ENCODE results near the gene DOCK8.

Gene DOCK8

DNA sequence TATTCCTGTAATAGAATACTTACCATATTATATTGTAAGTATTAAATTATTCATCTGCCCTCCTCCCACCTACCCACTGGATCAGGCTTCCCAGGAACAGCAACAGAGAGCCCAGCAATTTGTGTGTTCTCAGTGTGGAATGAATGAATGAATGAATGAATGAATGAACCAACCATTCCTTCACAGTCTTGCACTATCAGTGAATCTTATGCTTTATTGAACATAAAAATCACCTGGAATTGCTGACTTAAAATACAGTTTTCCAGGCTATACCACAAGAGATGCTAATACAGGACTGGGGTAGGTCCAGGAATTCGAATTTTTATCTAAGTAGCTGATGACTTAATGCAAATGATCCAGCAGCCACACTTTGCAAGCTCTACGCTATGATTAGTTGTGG lies 51.6 kb downstream of the DOCK8 start:
- TF ChIP-seq, protein P1, sequence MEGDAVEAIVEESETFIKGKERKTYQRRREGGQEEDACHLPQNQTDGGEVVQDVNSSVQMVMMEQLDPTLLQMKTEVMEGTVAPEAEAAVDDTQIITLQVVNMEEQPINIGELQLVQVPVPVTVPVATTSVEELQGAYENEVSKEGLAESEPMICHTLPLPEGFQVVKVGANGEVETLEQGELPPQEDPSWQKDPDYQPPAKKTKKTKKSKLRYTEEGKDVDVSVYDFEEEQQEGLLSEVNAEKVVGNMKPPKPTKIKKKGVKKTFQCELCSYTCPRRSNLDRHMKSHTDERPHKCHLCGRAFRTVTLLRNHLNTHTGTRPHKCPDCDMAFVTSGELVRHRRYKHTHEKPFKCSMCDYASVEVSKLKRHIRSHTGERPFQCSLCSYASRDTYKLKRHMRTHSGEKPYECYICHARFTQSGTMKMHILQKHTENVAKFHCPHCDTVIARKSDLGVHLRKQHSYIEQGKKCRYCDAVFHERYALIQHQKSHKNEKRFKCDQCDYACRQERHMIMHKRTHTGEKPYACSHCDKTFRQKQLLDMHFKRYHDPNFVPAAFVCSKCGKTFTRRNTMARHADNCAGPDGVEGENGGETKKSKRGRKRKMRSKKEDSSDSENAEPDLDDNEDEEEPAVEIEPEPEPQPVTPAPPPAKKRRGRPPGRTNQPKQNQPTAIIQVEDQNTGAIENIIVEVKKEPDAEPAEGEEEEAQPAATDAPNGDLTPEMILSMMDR (IDR thresholded peaks at IDR 0.05; ENCODE audit: low read depth, low read length) = no peak
- no peak overlapping the region for H3K4me3 ChIP-seq (ENCODE audit: low read depth, low read length)

- H3K4me3 ChIP-seq (ENCODE audit: low read depth, low read length) = no peak overlapping the region
- TF ChIP-seq, protein P1 (IDR thresholded peaks at IDR 0.05; ENCODE audit: low read depth, low read length) = no peak
Measured at GRCh38 chr9:268616-269015, 54.0 kb downstream of the DOCK8 start.

DNA sequence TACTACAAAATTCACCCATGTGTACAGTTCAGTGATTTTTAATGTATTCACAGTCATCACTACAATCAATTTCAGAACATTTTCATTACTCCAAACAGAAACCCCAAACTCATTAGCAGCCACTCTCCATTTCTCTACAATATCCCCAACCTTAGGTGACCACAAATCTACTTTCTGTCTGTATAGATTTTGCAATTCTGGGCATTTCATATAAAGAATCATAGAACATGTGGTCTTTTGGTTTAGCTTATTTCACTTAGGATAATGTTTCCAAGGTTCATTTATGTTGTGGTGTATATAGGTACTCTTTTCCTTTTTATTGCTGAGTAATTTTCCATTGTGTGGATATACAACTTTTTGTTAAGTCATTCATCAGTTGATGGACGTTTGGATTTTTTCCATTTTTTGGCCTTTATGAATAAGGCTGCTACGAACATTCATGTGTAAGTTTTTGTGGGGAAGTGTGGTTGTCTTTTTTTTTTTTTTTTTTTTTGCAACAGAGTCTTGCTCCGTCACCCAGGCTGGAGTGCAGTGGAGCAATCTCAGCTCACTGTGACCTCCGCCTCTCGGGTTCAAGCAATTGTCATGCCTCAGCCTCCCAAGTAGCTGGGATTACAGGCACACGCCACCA lies 54.5 kb downstream of the DOCK8 start:
- no peak overlapping the region for H3K4me3 ChIP-seq (ENCODE audit: low read depth, low read length)
- TF ChIP-seq, protein P1 (IDR thresholded peaks at IDR 0.05; ENCODE audit: low read depth, low read length) = no peak

DNA sequence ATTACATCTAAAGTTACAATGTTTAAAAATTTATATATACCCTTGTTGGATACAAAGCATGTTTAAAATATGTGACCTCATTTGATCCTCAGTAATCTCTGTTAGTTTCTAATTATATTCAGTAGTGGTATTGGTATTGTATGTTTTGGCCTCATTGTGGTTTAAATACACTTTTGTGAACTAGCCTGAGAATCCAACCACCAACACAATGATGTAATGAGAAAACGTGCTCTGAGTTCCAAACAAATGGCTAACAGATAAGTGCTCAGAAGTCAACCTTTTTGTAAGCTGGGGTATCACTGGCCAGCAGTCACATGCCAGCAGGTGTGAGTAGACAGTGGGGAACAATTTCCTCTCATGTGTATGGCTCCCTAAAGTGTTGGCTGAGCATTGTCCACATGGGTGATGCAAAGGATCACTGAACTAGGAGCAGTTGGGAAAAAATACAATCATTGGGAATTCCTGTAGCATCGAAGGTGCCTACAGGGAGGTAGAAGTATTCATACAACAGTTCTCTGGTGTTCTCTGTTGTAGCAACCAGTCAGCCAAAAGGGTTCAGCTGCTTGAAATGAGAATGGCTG lies 56.1 kb downstream of the DOCK8 start:
- no peak overlapping the region for H3K4me3 ChIP-seq (ENCODE audit: low read depth, low read length)
- TF ChIP-seq, protein P1 (IDR thresholded peaks at IDR 0.05; ENCODE audit: low read depth, low read length) = no peak

GRCh38 chr9:272251-273213 lies 57.9 kb downstream of the DOCK8 start:
- TF ChIP-seq, protein P1 (IDR thresholded peaks at IDR 0.05; ENCODE audit: low read depth, low read length) = no peak
- no peak overlapping the region for H3K4me3 ChIP-seq (ENCODE audit: low read depth, low read length)

DNA sequence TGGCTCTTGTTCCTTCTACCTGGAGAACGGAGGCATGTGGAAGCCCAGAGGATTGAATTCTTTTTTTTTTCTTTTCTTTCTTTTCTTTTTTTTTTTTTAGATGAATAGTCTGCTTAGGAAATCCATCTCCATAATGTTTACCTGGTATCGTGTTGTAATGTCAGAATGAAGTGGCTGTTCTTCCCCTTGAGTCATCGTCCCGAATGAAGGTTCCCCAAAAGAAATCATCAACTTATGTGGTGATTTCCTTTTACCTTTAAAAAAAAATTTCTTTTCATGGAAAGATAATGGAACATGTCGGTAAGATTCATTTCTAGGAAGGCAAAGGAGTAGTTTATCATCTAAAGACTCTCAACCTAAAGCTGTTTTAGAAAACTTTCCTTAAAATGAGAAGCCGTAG lies 59.7 kb downstream of the DOCK8 start:
- H3K4me3 ChIP-seq (ENCODE audit: low read depth, low read length) = no peak overlapping the region
- TF ChIP-seq, protein P1 (IDR thresholded peaks at IDR 0.05; ENCODE audit: low read depth, low read length) = no peak
